GM10847 (cell line): ENCODE results near the gene RAPGEF3.
A peak's percentile ranks its signal among the peaks of the same experiment; 100 is the strongest.

Experiments used
- POLR2A ChIP-seq: IDR thresholded peaks from 2 replicates; pipeline ENCODE4 v1.6.1; 2011; ENCODE audit not compliant: insufficient read length; ENCODE audit errors: extremely low read depth

Gene RAPGEF3

DNA sequence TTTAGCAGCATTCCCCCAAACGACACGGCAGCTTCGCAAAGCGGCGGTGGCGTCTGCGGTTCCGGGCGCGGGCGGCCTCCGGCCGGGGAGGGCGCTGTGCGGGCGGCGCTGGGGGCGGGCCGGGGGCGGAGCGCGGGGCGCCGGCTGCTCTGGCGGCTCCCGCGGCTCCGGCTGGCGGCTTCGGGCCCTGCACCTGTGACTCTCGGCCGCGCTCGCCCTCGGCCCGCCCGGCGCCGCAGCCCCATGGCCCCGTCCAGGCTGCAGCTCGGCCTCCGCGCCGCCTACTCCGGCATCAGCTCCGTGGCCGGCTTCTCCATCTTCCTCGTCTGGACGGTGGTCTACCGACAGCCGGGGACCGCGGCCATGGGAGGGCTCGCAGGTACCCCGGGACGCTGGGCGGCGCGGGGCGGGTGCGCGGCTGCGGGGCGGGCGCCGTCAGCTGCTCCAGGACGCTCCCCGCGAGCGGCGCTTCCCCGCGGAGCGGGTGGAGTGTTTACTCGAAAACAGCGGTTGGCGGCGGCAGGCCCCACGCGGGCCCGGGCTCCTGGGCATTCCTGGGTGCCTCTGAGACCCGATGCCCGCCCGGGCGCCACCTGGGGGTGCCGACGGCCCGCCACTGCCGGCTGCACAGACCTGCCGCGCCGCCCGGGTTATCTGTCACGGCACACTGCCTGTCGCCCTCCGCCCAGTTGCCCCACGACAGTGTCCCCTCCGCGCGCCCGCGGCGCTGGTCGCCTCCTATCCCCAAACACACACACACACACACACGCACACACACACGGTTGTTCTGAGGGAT lies 14.6 kb upstream of the RAPGEF3 start, which contains the start of gene SLC48A1:
TSS of gene SLC48A1 (plus strand) at position 177 of the 796 bp plus-strand sequence. CDS start at position 244, 67 bp downstream.
- TF ChIP-seq POLR2A, result peak; percentile 26

DNA sequence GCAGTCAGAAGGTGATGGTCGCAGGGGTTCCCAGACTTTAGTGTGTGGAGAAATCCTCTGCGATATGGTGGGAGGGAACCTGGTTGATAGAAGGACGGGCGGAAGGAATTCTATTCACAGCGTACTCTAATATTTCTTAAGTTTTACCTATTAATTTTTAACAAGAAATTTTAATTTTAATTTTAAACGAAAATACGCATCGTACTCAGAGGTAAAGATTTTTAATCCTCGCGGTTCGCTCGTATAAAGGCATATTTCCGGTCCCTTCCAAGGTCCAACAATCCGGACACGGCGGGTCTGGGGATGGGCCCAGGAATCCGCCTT lies 14.0 kb upstream of the RAPGEF3 start:
- TF ChIP-seq POLR2A, result no peak

GRCh38 chr12:47772094-47772660 lies 13.5 kb upstream of the RAPGEF3 start:
- no peak for TF ChIP-seq POLR2A

- no peak for TF ChIP-seq POLR2A
These were observed 12.6 kb upstream of the RAPGEF3 start for GRCh38 chr12:47771304-47771703.

DNA sequence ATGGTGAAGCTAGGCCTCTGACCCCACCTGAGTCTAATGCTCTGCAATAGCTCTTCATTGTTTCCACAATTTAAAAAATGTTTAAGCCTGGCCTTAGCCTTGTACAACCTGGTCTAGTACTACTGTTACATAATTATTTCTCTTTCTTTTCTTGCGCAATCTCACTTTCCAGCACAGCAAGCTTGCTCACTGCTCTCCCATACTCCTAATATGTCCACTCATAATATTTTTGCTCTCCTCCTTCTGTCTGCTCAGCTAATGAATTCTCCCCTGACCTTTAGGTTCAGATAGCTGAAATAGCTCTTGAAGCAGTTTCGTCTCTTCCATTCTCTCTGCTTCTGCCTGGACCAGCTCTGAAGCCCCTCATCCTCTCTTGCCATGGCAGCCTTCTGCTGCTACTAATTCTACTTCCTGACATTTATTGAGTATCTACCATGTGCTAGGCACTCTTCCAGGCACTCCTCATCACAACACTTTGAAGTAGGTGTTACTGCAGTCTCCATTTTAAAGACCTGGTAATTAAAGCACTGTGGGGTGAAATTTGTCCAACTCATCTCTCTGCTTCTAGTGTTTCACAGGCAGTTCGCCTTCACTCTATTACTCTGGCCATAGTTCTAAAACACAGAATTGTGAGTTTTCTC lies 11.5 kb upstream of the RAPGEF3 start:
- no peak for TF ChIP-seq POLR2A

DNA sequence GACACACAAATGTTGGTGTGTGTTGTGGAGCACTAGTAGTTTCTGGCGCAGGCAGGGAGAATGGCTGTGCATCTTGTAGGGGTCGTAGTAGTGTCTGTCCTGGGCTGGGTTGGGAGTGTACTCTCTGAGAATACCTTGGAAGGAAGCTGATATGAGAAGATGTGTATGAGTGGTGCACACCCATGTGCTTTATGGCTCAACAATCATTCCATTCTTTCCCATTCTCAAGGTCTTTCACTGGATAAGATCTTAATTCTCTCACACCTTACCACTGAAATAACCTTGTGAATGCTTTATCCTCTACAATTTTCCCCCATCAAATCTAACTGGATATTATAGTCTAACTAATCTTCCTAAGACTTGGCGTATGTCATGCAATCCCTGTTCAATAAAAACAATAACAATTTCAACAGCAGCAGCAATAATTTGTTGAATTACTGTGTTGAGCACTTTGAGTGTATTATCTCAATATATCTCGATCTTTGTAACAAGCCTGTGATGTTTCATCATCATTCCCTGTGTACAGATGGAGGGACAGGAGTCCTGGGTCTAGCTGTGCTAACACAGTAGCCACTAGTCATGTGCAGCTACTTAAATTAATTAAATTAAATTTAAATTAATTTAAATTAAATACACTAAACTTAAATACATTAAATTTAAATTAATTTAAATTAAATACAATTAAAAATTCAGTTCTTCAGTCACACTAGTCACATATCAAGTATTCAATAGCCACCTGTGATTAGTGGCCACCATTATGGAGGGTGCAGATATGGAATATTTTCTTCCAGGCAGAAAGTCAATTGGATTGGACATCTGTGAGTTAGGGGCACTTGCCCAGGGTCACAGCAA lies 10.8 kb upstream of the RAPGEF3 start:
- no peak for TF ChIP-seq POLR2A

DNA sequence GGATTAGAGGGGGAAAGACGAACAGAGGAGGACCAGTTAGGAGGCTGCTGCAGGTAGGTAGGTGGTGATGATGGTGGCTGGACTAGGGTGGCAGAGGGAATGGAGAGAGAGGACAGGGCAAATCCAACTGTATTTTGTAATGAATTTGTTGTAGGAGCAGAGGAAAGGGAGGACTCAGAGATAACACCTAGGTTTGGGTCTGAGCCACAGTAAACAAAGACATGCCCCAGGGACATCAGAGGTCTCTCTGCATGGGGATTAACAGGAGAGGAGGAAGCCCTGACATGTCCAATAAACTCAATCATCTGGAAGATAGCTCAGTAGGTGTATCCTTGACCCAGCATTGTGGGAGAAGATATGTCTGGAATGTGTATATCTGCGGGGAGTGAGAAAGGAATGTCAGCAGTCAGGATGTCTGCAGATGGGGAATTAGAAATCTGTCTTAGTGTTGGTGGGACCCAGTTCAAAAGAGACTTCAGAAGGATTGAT lies 9.7 kb upstream of the RAPGEF3 start:
- no peak for TF ChIP-seq POLR2A

DNA sequence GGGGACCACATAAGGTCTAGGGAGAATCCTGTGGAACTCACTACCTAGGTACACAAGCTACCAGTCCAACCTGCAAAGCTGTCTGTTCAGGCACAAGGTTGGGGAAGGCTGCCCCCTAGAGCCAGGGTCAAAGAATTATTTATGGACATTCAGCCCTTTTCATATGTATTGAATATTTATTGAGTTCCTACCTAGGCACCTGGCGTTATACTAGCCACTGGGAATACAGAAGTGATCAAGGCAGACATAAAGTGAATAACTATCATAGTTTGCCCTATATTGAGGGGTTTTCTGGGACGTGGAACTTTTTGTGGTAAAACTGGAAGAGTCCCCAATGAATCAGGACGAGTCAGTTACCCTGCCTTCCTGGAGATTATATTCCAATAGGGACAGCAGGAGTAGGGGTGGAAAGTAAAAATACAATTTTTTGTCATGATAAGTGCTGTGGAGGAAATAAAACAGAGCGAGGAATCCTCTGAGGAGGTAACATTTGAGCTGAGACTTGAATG lies 8.6 kb upstream of the RAPGEF3 start:
- no peak for TF ChIP-seq POLR2A

GRCh38 chr12:47766502-47767215 lies 8.0 kb upstream of the RAPGEF3 start:
- TF ChIP-seq POLR2A, result no peak

DNA sequence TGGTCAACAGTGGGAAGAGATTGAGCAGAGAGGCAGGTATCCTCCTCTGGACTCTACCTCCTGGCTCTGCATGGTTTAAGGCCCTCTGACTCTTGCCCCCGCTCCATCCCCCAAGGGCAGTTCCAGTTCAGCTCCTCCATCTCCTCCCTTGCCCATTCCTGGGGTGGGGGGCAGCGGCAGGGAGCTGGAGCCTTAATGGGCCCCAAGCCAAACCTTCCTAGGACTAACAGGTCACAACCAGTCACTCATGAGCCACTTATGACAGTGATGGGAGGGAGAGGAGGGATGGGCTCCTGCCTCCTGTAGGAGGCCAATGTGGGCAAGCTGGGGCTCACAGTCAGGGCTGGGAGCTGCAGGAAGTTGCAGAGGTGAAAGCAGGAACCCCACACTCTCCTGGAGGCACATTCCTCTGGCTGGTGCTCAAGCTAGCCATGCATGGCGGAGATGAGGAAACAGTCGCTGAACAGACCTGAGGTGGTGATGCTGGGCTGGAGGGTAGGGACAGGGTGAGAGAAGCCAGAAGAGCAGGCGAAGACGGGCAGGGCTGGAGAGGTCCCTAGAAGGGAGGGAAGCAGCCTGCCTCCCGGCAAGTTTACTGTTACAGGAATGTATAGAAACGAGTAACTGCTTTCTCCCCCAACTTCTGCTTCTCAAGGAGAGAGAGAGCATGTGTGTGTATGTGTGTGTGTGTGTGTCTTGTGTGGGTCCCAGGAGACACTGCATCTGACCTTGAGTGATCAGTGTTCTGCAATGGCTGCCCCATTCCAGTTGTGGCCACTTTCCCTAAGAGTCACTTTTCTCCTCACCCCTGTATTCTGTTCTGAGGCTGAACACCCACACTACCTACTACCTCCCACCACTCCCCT lies 5.0 kb upstream of the RAPGEF3 start:
- TF ChIP-seq POLR2A, result no peak

DNA sequence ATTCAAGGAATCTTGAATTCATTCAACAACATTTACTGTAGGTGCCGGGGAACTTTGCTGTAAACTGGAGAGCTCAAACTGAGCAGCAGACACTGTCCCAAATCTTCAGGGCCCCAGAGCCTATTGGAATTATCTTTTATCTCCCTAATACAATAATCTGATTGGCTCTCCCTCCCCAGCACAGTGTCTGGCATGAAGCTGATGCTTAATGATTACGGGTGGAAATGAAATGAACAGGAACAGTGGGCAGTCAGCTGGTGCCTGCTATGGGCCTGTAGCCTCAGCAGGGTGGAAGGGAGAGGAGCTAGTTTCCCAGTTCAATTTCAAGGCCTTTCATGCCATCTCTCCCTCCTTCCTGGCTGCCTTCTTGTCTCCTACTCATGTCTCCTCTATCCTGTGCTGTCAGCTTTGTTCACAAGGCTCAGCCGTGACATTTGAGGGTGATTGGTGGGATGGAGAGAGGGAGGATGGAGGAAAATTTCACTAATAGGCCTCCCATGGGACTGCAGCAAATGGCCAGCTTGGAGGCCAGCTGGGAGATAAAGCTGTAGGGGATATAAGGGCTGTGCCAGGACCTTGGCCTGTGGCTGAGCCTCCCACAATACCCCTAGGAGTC lies 4.3 kb upstream of the RAPGEF3 start:
- TF ChIP-seq POLR2A, result no peak

DNA sequence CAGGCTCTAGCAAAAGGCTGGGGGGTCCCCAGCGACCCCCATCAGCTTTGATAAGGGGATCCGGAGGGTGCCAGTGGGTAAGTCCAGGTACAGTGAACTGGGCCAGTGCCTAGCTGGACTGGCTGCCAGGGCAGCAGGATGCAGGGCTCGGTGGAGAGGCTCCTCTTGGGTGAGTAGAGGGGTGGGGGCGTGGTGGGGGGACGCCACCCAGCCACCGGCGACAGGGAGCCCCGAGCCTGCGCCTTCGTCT lies 171 bp downstream of the RAPGEF3 start:
- no peak for TF ChIP-seq POLR2A

DNA sequence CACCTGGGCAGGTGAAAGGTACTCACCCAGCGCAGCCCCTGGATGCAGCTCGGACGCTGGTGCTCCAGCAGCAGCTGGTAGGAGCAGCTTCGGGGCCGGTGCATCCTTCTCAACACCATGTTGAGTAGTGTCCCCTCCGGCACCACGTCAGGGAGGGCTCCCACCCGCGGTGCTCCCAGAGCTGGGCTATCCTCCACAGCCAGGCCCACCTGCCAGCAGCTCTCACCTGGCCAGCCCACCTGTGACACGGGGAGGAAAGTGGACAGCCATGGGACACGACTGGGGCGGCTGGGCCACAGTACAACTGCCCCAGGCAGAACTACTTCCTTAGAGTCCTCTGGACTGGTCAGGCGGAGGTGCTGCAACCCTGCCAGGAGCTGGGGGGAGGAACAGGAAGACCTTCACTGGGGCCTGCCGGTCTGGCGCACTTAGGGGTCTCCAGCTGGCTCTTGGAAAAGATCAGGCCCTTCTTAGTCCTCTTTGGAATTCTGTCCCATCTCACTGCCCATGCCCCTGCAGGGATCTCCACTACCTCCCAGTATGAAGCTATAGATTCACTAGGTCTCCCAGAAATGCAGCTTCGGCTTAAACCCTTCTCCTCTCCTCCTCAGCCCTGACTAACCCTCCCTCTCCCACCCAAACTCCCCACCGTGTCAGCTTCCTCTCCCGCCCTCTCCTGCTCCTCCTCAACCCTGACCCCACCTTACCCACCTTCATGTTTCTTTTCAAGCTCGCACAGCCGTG lies 668 bp downstream of the RAPGEF3 start:
- TF ChIP-seq POLR2A, result no peak
